ENCODE data around the gene UBAC2. TPM values are rescaled to one million over a fixed set of nuclear protein-coding genes. Genes with fewer than 3 reads are reported as not detected.

UBAC2 gene
- total RNA-seq, 2 experiments from 2014 or later = 48.4 to 56.3 TPM

- no peak for ATAC-seq
- no peak overlapping the region for H3K27ac Mint-ChIP-seq
- no peaks in the 10 kb centered on the region for H3K27me3 Mint-ChIP-seq
- DNase-seq = no peak
- intact Hi-C loops (cut with DNase I, micrococcal nuclease) = no loop called here
- CTCF ChIA-PET = interaction anchor here (1.2 kb wide), 1 partner anchor 10 kb away, joined by 3 read pairs; no protein-coding TSS in a partner anchor
- POLR2A ChIA-PET = no interaction called here
- H3K36me3 Mint-ChIP-seq (ENCODE audit: low read depth) = no peaks in the 10 kb centered on the region
- H3K4me1 Mint-ChIP-seq = no peaks in the 10 kb centered on the region
- H3K9me3 Mint-ChIP-seq (ENCODE audit: low read depth) = no peaks in the 10 kb centered on the region
- H3K4me3 Mint-ChIP-seq = no peak overlapping the region
Observed at GRCh38 chr13:99164226-99164625, 36.4 kb upstream of the UBAC2 start.

GRCh38 chr13:99165753-99166587 lies 34.7 kb upstream of the UBAC2 start:
- DNase-seq (no peak), ATAC-seq (no peak)
- CTCF ChIA-PET = interaction anchor here (0.6 to 1.2 kb wide), 4 partner anchors 11 to 484 kb away, joined by 3 to 7 read pairs (median 4); no protein-coding TSS in a partner anchor
- H3K4me3 Mint-ChIP-seq = no peak overlapping the region
- H3K27me3 Mint-ChIP-seq = no peaks in the 10 kb centered on the region
- no peaks in the 10 kb centered on the region for H3K9me3 Mint-ChIP-seq (ENCODE audit: low read depth)
- POLR2A ChIA-PET = no interaction called here
- no peak overlapping the region for H3K27ac Mint-ChIP-seq
- intact Hi-C loops (cut with DNase I, micrococcal nuclease) = no loop called here
- H3K4me1 Mint-ChIP-seq = no peaks in the 10 kb centered on the region
- H3K36me3 Mint-ChIP-seq (ENCODE audit: low read depth) = no peaks in the 10 kb centered on the region

- POLR2A ChIA-PET = no interaction called here
- Mint-ChIP-seq H3K27me3 (no peaks in the 10 kb centered on the region), H3K4me1 (peaks cover 15% of the 10 kb centered on the region), H3K27ac (no peak overlapping the region), H3K36me3 (ENCODE audit: low read depth) (no peaks in the 10 kb centered on the region), H3K9me3 (ENCODE audit: low read depth) (no peaks in the 10 kb centered on the region), H3K4me3 (no peak overlapping the region)
- DNase-seq (no peak), ATAC-seq (no peak)
- CTCF ChIA-PET = interaction anchor here (0.6 to 7.5 kb wide), 4 partner anchors 49 to 290 kb away, joined by 3 to 169 read pairs (median 3); no protein-coding TSS in a partner anchor
- intact Hi-C loops (cut with DNase I, micrococcal nuclease) = loop anchor here in 1 of 2 experiments (10.0 kb wide), 1 partner anchor 332 kb away; the partner anchor contains the start of gene TM9SF2
Observed at GRCh38 chr13:99172951-99173350, 27.7 kb upstream of the UBAC2 start.

- CTCF ChIA-PET = interaction anchor here (0.6 to 7.5 kb wide), 3 partner anchors 49 to 94 kb away, joined by 3 to 169 read pairs (median 3); no protein-coding TSS in a partner anchor
- H3K27ac Mint-ChIP-seq = no peak overlapping the region
- H3K27me3 Mint-ChIP-seq = no peaks in the 10 kb centered on the region
- intact Hi-C loops (cut with DNase I, micrococcal nuclease) = loop anchor here in 1 of 2 experiments (10.0 kb wide), 1 partner anchor 331 kb away; the partner anchor contains the start of gene TM9SF2
- no peaks in the 10 kb centered on the region for H3K36me3 Mint-ChIP-seq (ENCODE audit: low read depth)
- POLR2A ChIA-PET = no interaction called here
- no peak overlapping the region for H3K4me3 Mint-ChIP-seq
- ATAC-seq = no peak
- H3K9me3 Mint-ChIP-seq (ENCODE audit: low read depth) = no peaks in the 10 kb centered on the region
- no peak for DNase-seq
- peaks cover 21% of the 10 kb centered on the region for H3K4me1 Mint-ChIP-seq
Observed at GRCh38 chr13:99173606-99174005, 27.0 kb upstream of the UBAC2 start.

GRCh38 chr13:99174533-99175100 lies 26.0 kb upstream of the UBAC2 start:
- H3K27me3 Mint-ChIP-seq = no peaks in the 10 kb centered on the region
- CTCF ChIA-PET = interaction anchor here (0.6 to 7.5 kb wide), 6 partner anchors 25 to 427 kb away, joined by 3 to 169 read pairs (median 4); no protein-coding TSS in a partner anchor
- POLR2A ChIA-PET = no interaction called here
- no peak overlapping the region for H3K27ac Mint-ChIP-seq
- H3K36me3 Mint-ChIP-seq (ENCODE audit: low read depth) = no peaks in the 10 kb centered on the region
- intact Hi-C loops (cut with DNase I, micrococcal nuclease) = loop anchor here (5.0 to 10.0 kb wide), 2 partner anchors 323 to 330 kb away; partner anchors contain the start of gene TM9SF2 (in 1 of the 2)
- peaks cover 32% of the 10 kb centered on the region for H3K4me1 Mint-ChIP-seq
- H3K4me3 Mint-ChIP-seq = no peak overlapping the region
- no peaks in the 10 kb centered on the region for H3K9me3 Mint-ChIP-seq (ENCODE audit: low read depth)
- DNase-seq (no peak), ATAC-seq (no peak)

GRCh38 chr13:99176309-99177276 lies 24.1 kb upstream of the UBAC2 start:
- H3K9me3 Mint-ChIP-seq (ENCODE audit: low read depth) = peaks cover 6% of the 10 kb centered on the region
- no peak overlapping the region for H3K27ac Mint-ChIP-seq
- intact Hi-C loops (cut with DNase I, micrococcal nuclease) = loop anchor here (1.0 to 10.0 kb wide), 9 partner anchors 24 to 328 kb away; partner anchors contain the start of genes GPR18 (in 1 of the 2), TM9SF2 (in 1 of the 2) and UBAC2 (in 1 of the 2)
- ChIA-PET CTCF (interaction anchor here (0.6 to 7.5 kb wide), 56 partner anchors 8 to 1026 kb away, joined by 3 to 169 read pairs (median 5); partner anchors contain the start of genes GPR18 and UBAC2), POLR2A (interaction anchor here (0.7 to 1.6 kb wide), 7 partner anchors 24 to 259 kb away, joined by 3 to 8 read pairs (median 3); partner anchors contain the start of genes GPR18 and UBAC2)
- peaks cover 2% of the 10 kb centered on the region for H3K36me3 Mint-ChIP-seq (ENCODE audit: low read depth)
- peak overlapping the region; percentile 51 for H3K4me3 Mint-ChIP-seq
- no peaks in the 10 kb centered on the region for H3K27me3 Mint-ChIP-seq
- ATAC-seq (peak; percentile 91), DNase-seq (peak; percentile 86)
- peaks cover 41% of the 10 kb centered on the region for H3K4me1 Mint-ChIP-seq

- H3K27me3 Mint-ChIP-seq = no peaks in the 10 kb centered on the region
- intact Hi-C loops (cut with DNase I, micrococcal nuclease) = loop anchor here (5.0 to 10.0 kb wide), 2 partner anchors 319 to 326 kb away; partner anchors contain the start of gene TM9SF2 (in 1 of the 2)
- POLR2A ChIA-PET = no interaction called here
- DNase-seq = no peak
- peaks cover 41% of the 10 kb centered on the region for H3K4me1 Mint-ChIP-seq
- H3K27ac Mint-ChIP-seq = no peak overlapping the region
- peaks cover 4% of the 10 kb centered on the region for H3K36me3 Mint-ChIP-seq (ENCODE audit: low read depth)
- H3K4me3 Mint-ChIP-seq = no peak overlapping the region
- CTCF ChIA-PET = interaction anchor here (7.5 kb wide), 1 partner anchor 89 kb away, joined by 169 read pairs; no protein-coding TSS in a partner anchor
- H3K9me3 Mint-ChIP-seq (ENCODE audit: low read depth) = peaks cover 19% of the 10 kb centered on the region
- ATAC-seq = no peak
Observed at GRCh38 chr13:99178636-99179035, 22.0 kb upstream of the UBAC2 start.

GRCh38 chr13:99179460-99179859 lies 21.2 kb upstream of the UBAC2 start:
- intact Hi-C loops (cut with DNase I, micrococcal nuclease) = loop anchor here (5.0 to 10.0 kb wide), 2 partner anchors 318 to 325 kb away; partner anchors contain the start of gene TM9SF2 (in 1 of the 2)
- Mint-ChIP-seq H3K27ac (no peak overlapping the region), H3K4me3 (no peak overlapping the region), H3K9me3 (ENCODE audit: low read depth) (peaks cover 19% of the 10 kb centered on the region), H3K4me1 (peaks cover 41% of the 10 kb centered on the region), H3K36me3 (ENCODE audit: low read depth) (peaks cover 4% of the 10 kb centered on the region), H3K27me3 (no peaks in the 10 kb centered on the region)
- ATAC-seq (no peak), DNase-seq (no peak)
- CTCF ChIA-PET = interaction anchor here (0.5 to 4.0 kb wide), 4 partner anchors 21 to 115 kb away, joined by 3 to 19 read pairs (median 4); partner anchors contain the start of gene UBAC2
- POLR2A ChIA-PET = no interaction called here

- peaks cover 31% of the 10 kb centered on the region for H3K4me1 Mint-ChIP-seq
- H3K27ac Mint-ChIP-seq = no peak overlapping the region
- no peak for ATAC-seq
- H3K36me3 Mint-ChIP-seq (ENCODE audit: low read depth) = peaks cover 4% of the 10 kb centered on the region
- no peak overlapping the region for H3K4me3 Mint-ChIP-seq
- no peak for DNase-seq
- CTCF ChIA-PET = interaction anchor here (1.0 to 4.0 kb wide), 3 partner anchors 21 to 87 kb away, joined by 3 to 19 read pairs (median 3); no protein-coding TSS in a partner anchor
- H3K27me3 Mint-ChIP-seq = no peaks in the 10 kb centered on the region
- H3K9me3 Mint-ChIP-seq (ENCODE audit: low read depth) = peaks cover 19% of the 10 kb centered on the region
- POLR2A ChIA-PET = no interaction called here
- intact Hi-C loops (cut with DNase I, micrococcal nuclease) = no loop called here
Observed at GRCh38 chr13:99182439-99182838, 18.2 kb upstream of the UBAC2 start.

- peaks cover 3% of the 10 kb centered on the region for H3K4me1 Mint-ChIP-seq
- POLR2A ChIA-PET = no interaction called here
- intact Hi-C loops (cut with DNase I, micrococcal nuclease) = no loop called here
- DNase-seq = no peak
- no peak for ATAC-seq
- CTCF ChIA-PET = interaction anchor here (0.7 to 2.8 kb wide), 6 partner anchors 9 to 299 kb away, joined by 3 to 17 read pairs (median 7); partner anchors contain the start of gene UBAC2
- no peak overlapping the region for H3K27ac Mint-ChIP-seq
- no peaks in the 10 kb centered on the region for H3K27me3 Mint-ChIP-seq
- no peak overlapping the region for H3K4me3 Mint-ChIP-seq
- peaks cover 4% of the 10 kb centered on the region for H3K36me3 Mint-ChIP-seq (ENCODE audit: low read depth)
- peaks cover 18% of the 10 kb centered on the region for H3K9me3 Mint-ChIP-seq (ENCODE audit: low read depth)
Observed at GRCh38 chr13:99185606-99186005, 15.0 kb upstream of the UBAC2 start.
